ENCODE data around the gene NRIP1.

GRCh38 chr21:15058854-15059263 is 5.9 kb downstream of the NRIP1 start:
- no peak for TF ChIP-seq CTCF (IDR thresholded peaks at IDR 0.05 in 4 of 5, conservative IDR thresholded peaks at IDR 0.05 in 1 of 5)
- no peak for TF ChIP-seq POLR2A (IDR thresholded peaks at IDR 0.05)

Measured in gastrocnemius medialis (tissue), 4 donors.